UCSD-AML1 (cell line): Measurements from ENCODE around the gene DAB1.

Experiments used
- DNase-seq: peaks from one replicate; lab custom pipeline; 2025; ENCODE audit not compliant: unreplicated experiment; lab: John Stamatoyannopoulos, UW

DAB1 gene

GRCh38 chr1:57036641-57037579 is 386.9 kb downstream of the DAB1 start:
- no peak for DNase-seq

GRCh38 chr1:57034713-57035112 is 389.1 kb downstream of the DAB1 start:
- no peak for DNase-seq

- no peak for DNase-seq
Observed at GRCh38 chr1:57033222-57034001, 390.4 kb downstream of the DAB1 start.

GRCh38 chr1:57026624-57027354 is 397.1 kb downstream of the DAB1 start:
- DNase-seq: no peak

- DNase-seq: no peak
Observed at GRCh38 chr1:57024855-57025254, 399.0 kb downstream of the DAB1 start.

- no peak for DNase-seq
Observed at GRCh38 chr1:57024428-57024827, 399.4 kb downstream of the DAB1 start.

- DNase-seq: no peak
Observed at GRCh38 chr1:57020216-57020615, 403.6 kb downstream of the DAB1 start.

GRCh38 chr1:57019236-57019839 is 404.5 kb downstream of the DAB1 start:
- DNase-seq: no peak

- no peak for DNase-seq
Observed at GRCh38 chr1:57018119-57018518, 405.7 kb downstream of the DAB1 start.

GRCh38 chr1:57017717-57018116 is 406.1 kb downstream of the DAB1 start:
- no peak for DNase-seq

GRCh38 chr1:57017200-57017599 is 406.7 kb downstream of the DAB1 start:
- DNase-seq: no peak

- no peak for DNase-seq
Observed at GRCh38 chr1:57015071-57015470, 408.8 kb downstream of the DAB1 start.

GRCh38 chr1:57013522-57013921 is 410.3 kb downstream of the DAB1 start:
- no peak for DNase-seq

GRCh38 chr1:57012315-57012714 is 411.5 kb downstream of the DAB1 start:
- no peak for DNase-seq

GRCh38 chr1:57010511-57010910 is 413.3 kb downstream of the DAB1 start:
- no peak for DNase-seq

GRCh38 chr1:57007948-57008347 is 415.9 kb downstream of the DAB1 start:
- DNase-seq: no peak

- DNase-seq: no peak
Observed at GRCh38 chr1:57007472-57007871, 416.4 kb downstream of the DAB1 start.

- DNase-seq: no peak
Observed at GRCh38 chr1:57003398-57004139, 420.3 kb downstream of the DAB1 start.

GRCh38 chr1:56995414-56996100 is 428.3 kb downstream of the DAB1 start:
- DNase-seq: no peak

GRCh38 chr1:56993475-56993874 is 430.4 kb downstream of the DAB1 start:
- DNase-seq: no peak
